ENCODE measurements around the gene SLC25A23.

GRCh38 chr19:6494438-6495036 is 34.9 kb upstream of the SLC25A23 start:
- TF ChIP-seq ZNF521 (tag by site-specific recombination; IDR thresholded peaks at IDR 0.05) (no peak), CTCF (tag by site-specific recombination; IDR thresholded peaks at IDR 0.05) (no peak)

Measured in HEK293 (cell line).